ENCODE results near the gene SURF4. TPM values are rescaled to one million over a fixed set of nuclear protein-coding genes. Genes with fewer than 3 reads are reported as not detected.

Gene SURF4
- total RNA-seq, 1 experiment from 2014 or later: 171 TPM

- POLR2A ChIA-PET: interaction anchor here (0.6 to 1.7 kb wide), 3 partner anchors 12 to 145 kb away, joined by 3 to 7 read pairs (median 6); no protein-coding TSS in a partner anchor
- no peak overlapping the region for H3K27ac Mint-ChIP-seq
- H3K27me3 Mint-ChIP-seq (ENCODE audit: low read depth): no peaks in the 10 kb centered on the region
- H3K9me3 Mint-ChIP-seq: no peaks in the 10 kb centered on the region
- no peak overlapping the region for H3K4me3 Mint-ChIP-seq
- TF ChIP-seq E2F1 (CRISPR knock-in tag; IDR thresholded peaks at IDR 0.05): no peak
- TF ChIP-seq HMGA2 (CRISPR knock-in tag; IDR thresholded peaks at IDR 0.05): no peak
- TF ChIP-seq AFF4 (CRISPR knock-in tag; IDR thresholded peaks at IDR 0.05; ENCODE audit: borderline replicate concordance): no peak
- no peak for TF ChIP-seq HMGXB4 (CRISPR knock-in tag; IDR thresholded peaks at IDR 0.05)
- no peak for TF ChIP-seq USF1 (CRISPR knock-in tag; IDR thresholded peaks at IDR 0.05)
- TF ChIP-seq ZBTB43 (CRISPR knock-in tag; IDR thresholded peaks at IDR 0.05): no peak
- no peak for TF ChIP-seq CREM (CRISPR knock-in tag; IDR thresholded peaks at IDR 0.05)
- no peak for TF ChIP-seq TCF7 (CRISPR knock-in tag; IDR thresholded peaks at IDR 0.05; ENCODE audit: low read depth)
- TF ChIP-seq CBFB (CRISPR knock-in tag; IDR thresholded peaks at IDR 0.05; ENCODE audit: low read depth): no peak
- TF ChIP-seq RELA (CRISPR knock-in tag; IDR thresholded peaks at IDR 0.05; ENCODE audit: borderline replicate concordance): no peak
- TF ChIP-seq ATF1 (CRISPR knock-in tag; IDR thresholded peaks at IDR 0.05): no peak
- no peak for TF ChIP-seq IRF2 (CRISPR knock-in tag; IDR thresholded peaks at IDR 0.05; ENCODE audit: borderline replicate concordance, low read depth)
- no peak for TF ChIP-seq CTCF (IDR thresholded peaks at IDR 0.05)
- TF ChIP-seq ATF6 (CRISPR knock-in tag; IDR thresholded peaks at IDR 0.05): no peak
- TF ChIP-seq ZSCAN18 (CRISPR knock-in tag; IDR thresholded peaks at IDR 0.05): no peak
- TF ChIP-seq MLX (CRISPR knock-in tag; IDR thresholded peaks at IDR 0.05): no peak
- TF ChIP-seq ZNF232 (CRISPR knock-in tag; IDR thresholded peaks at IDR 0.05): no peak
- TF ChIP-seq SOX15 (CRISPR knock-in tag; IDR thresholded peaks at IDR 0.05): no peak
- peaks cover 63% of the 10 kb centered on the region for H3K36me3 Mint-ChIP-seq
- DNase-seq (ENCODE audit: low spot score): no peak
- ATAC-seq: no peak
- CTCF ChIA-PET: interaction anchor here (0.6 to 3.5 kb wide), 43 partner anchors 8 to 227 kb away, joined by 3 to 74 read pairs (median 5); partner anchors contain the start of genes ABO, CACFD1, SLC2A6 and STKLD1
- peaks cover 12% of the 10 kb centered on the region for H3K4me1 Mint-ChIP-seq
These were observed 34.3 kb downstream of the SURF4 start for GRCh38 chr9:133341369-133342068.
